ENCODE measurements around the gene NAALADL1. TPM values are rescaled to one million over a fixed set of nuclear protein-coding genes. Genes with fewer than 3 reads are reported as not detected.
A peak's percentile ranks its signal among the peaks of the same experiment; 100 is the strongest.
"Not testable (repeated sequence)": the region's sequence is repeated elsewhere in the genome, so short reads cannot be mapped to it uniquely, and the experiment has no call there.

The NAALADL1 gene
- total RNA-seq, 1 donor from 2014 or later, result 12.3 TPM

DNA sequence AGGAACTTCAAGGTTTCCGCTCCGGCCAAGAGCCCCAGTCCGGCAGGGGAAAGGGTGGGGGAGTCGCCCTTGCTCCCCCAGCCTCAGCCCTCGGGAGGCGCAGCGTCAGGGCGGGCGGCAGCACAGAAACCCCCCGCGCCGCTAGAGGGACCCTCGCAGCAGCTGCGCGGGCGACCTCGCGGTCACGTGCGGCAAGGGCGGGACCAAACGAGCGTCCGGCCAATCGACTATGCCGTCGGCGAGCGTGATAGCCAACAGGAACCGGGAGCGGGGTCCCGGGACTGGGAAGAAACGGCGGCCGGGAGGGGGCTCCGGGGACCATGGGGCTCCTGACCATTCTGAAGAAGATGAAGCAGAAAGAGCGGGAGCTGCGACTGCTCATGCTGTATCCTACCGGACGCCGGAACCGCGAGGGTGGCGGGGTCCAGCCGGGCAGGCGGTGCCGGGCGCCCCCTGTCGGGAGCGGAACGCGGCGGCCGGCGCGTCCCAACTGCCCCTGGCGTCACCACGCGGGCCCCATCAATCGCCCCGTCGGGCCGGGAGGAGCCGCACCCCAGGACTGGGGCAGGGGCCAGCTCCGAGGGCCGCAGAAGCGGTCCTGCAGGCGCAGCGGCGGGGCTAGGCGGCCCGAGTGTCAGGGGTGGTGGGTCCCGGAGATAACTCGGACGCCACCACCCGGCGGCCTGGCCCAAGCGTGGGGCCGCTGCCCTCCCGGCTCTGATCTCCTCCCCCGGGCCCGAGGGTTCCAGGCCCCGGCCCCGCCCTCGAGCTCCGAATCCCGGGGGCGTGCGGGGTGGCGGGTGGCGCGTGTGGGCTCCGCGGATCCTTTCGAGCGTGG, 44.2 kb downstream of the NAALADL1 start, which contains the start of gene ARL2:
TSS of gene ARL2 (plus strand) at position 273 of the 838 bp plus-strand sequence. CDS start at position 321, 48 bp downstream.
- DNase-seq (ENCODE audit: low read depth in 2 of 2), result peak; percentile 92 to 96

DNA sequence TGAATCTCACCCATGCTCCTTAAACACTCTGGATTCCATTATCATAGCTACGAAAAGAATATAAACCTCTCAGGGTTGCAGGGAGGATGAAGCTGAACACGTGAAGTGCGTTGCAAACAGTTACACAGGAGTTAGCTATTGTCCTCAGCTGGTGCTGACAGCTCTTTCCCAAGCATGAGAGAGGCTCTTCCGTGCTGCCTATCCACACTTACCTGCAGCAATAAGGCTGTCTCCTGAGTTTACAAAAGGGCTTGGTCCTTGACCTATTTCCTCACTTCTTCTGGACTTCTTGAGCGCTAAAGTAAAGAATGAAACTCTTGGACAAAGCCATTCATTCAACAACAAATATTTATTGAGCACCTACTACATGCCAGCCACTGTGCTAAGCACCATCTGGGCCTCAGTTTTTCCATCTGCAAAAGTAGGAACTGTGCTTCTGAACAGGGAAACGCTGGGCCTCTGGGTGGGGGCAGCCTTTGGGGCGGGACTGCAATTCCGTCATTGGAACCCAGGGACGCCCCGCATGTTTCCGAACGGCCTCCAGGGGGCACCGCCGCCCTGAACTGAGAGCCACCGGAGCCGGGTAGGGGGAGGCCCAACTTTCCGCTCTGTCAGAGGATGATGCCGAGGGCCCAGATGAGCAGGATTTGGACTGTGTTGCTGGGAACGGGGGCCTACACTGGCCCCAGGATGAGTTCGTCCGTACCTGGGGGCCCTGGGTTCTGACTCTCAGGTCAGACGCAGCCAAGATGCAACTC, 45.0 kb downstream of the NAALADL1 start:
- DNase-seq (ENCODE audit: low read depth in 2 of 2), result peak; percentile 86 to 93

- no peak for DNase-seq (ENCODE audit: low read depth in 2 of 2)
Observed at GRCh38 chr11:65008873-65009272, 49.5 kb downstream of the NAALADL1 start.

DNA sequence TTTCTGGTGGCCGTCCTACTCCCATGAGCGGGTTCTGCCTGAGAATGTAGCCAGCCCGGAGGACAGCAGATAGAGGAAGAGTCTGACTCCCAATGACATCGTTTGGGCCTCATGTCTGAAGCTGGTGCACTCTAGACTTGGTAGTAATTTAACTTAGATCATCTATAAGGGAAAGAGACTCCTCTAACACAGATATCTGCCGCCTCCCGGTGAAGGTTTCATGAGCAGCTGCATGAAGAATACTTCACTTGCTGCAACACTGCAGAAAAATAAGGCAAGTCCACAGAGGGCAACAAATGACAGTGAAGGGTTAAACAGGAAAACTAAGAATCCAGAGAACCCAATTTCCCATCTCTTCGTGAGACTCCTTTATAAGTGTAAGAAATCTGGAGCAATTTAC, 50.3 kb downstream of the NAALADL1 start:
- no peak for DNase-seq (ENCODE audit: low read depth in 2 of 2)

- not testable (repeated sequence) for DNase-seq (ENCODE audit: low read depth in 2 of 2)
Observed at GRCh38 chr11:65003968-65004367, 54.4 kb downstream of the NAALADL1 start.

DNA sequence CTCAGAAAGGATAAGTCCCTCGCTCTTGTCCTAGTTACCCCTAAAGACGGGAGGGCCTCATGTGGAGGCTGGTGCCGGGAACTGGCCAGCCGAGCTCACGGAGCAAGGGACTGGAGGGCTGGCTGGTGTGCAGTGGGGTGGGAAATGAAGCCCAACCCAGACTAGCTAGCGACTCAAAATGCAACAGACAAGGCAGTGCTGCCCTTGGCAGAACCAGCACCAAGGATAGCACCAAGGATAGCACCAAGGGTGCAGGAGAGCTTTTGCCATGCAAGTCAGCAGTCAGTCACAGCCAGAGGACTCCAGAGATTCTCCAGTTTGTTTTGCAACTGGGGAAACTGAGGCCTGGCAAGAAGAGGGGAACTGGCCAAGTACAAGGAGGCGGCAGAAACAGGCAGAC, 55.1 kb downstream of the NAALADL1 start:
- peak in 1 of 2 donors; percentile 40 for DNase-seq (ENCODE audit: low read depth in 2 of 2)

GRCh38 chr11:65002706-65003105, 55.6 kb downstream of the NAALADL1 start:
- DNase-seq (ENCODE audit: low read depth in 2 of 2), result no peak

DNA sequence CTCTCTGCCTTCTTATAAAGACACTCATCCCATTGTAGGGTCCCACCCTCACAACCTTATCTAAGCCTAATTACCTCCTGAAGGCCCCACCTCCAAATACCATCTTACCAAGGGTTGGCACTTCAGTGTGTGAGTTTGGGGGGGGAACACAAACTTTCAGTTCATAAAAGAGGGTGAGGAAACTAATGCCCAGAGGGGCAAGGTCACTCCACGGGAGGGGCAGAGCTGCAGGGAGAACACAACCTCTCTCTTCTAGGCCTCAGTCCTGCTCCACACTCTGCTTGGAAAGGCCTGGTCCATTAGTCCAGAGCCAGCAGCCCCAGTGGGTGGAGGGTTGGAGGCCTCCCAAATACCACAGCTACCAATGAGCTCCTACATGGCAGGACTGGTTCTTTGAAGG, 58.9 kb downstream of the NAALADL1 start:
- DNase-seq (ENCODE audit: low read depth in 2 of 2), result no peak

GRCh38 chr11:64998690-64999431, 59.5 kb downstream of the NAALADL1 start:
- no peak for DNase-seq (ENCODE audit: low read depth in 2 of 2)

- DNase-seq (ENCODE audit: low read depth in 2 of 2), result no peak
Observed at GRCh38 chr11:64998141-64998540, 60.2 kb downstream of the NAALADL1 start.

GRCh38 chr11:64996710-64997380, 61.5 kb downstream of the NAALADL1 start, which contains the start of gene BATF2:
BATF2 (minus strand) TSS chr11:64996971; CDS start chr11:64996914, 57 bp downstream.
- DNase-seq (ENCODE audit: low read depth in 2 of 2), result peak; percentile 63 to 79

- no peak for DNase-seq (ENCODE audit: low read depth in 2 of 2)
Observed at GRCh38 chr11:64996327-64996709, 62.0 kb downstream of the NAALADL1 start.

Other genes with a start within 250 kb of the NAALADL1 start
- 10.5 and 12.5 TPM in 2 replicates for gene MEN1, start 248.0 kb downstream of the NAALADL1 start, total RNA-seq
- 0.22 and 0.79 TPM in 2 replicates for gene CDC42BPG, start 213.9 kb downstream of the NAALADL1 start, total RNA-seq
- gene EHD1, start 179.9 kb downstream of the NAALADL1 start, total RNA-seq, result 27.6 and 33.6 TPM in 2 replicates
- 7.6 and 12.1 TPM in 2 replicates for gene ATG2A, start 141.3 kb downstream of the NAALADL1 start, total RNA-seq
- gene PPP2R5B, start 133.9 kb downstream of the NAALADL1 start, total RNA-seq, result 5.0 and 11.5 TPM in 2 replicates
- not detected in 2 replicates for gene GPHA2, start 122.7 kb downstream of the NAALADL1 start, total RNA-seq
- gene MAJIN, start 86.4 kb downstream of the NAALADL1 start, total RNA-seq, result not detected in 2 replicates
- 0.20 and 0.44 TPM in 2 replicates for gene BATF2, start 61.6 kb downstream of the NAALADL1 start, total RNA-seq
- 95.2 and 145 TPM in 2 replicates for gene ARL2, start 44.4 kb downstream of the NAALADL1 start, total RNA-seq
- gene SNX15, start 31.1 kb downstream of the NAALADL1 start, total RNA-seq, result 6.8 and 10.7 TPM in 2 replicates
- 6.8 and 7.5 TPM in 2 replicates for gene SAC3D1, start 17.3 kb downstream of the NAALADL1 start, total RNA-seq
- gene CDCA5, start 25.5 kb upstream of the NAALADL1 start, total RNA-seq, result 2.0 and 3.9 TPM in 2 replicates
- 20.5 and 24.0 TPM in 2 replicates for gene ZFPL1, start 25.7 kb upstream of the NAALADL1 start, total RNA-seq
- 154 and 265 TPM in 2 replicates for gene VPS51, start 37.7 kb upstream of the NAALADL1 start, total RNA-seq
- 15.3 and 21.4 TPM in 2 replicates for gene TM7SF2, start 53.3 kb upstream of the NAALADL1 start, total RNA-seq
- gene ZNHIT2, start 59.1 kb upstream of the NAALADL1 start, total RNA-seq, result 4.6 and 9.7 TPM in 2 replicates
- 355 and 442 TPM in 2 replicates for gene FAU, start 63.6 kb upstream of the NAALADL1 start, total RNA-seq
- gene MRPL49, start 63.8 kb upstream of the NAALADL1 start, total RNA-seq, result 39.2 and 41.3 TPM in 2 replicates
- gene SYVN1, start 76.0 kb upstream of the NAALADL1 start, total RNA-seq, result 4.1 and 10.1 TPM in 2 replicates
- not detected in 2 replicates for gene SPDYC, start 111.7 kb upstream of the NAALADL1 start, total RNA-seq
- 60.9 and 80.2 TPM in 2 replicates for gene CAPN1, start 123.4 kb upstream of the NAALADL1 start, total RNA-seq
- gene POLA2, start 203.4 kb upstream of the NAALADL1 start, total RNA-seq, result 1.8 and 3.5 TPM in 2 replicates

Measured in lung microvascular endothelial cell (primary cell).